ENCODE results near the gene RAPSN. TPM values are rescaled to one million over a fixed set of nuclear protein-coding genes. Genes with fewer than 3 reads are reported as not detected.

RAPSN gene
- total RNA-seq, 6 experiments from 2014 or later: 0.15 to 0.49 (median 0.25) TPM; not detected in 3

- intact Hi-C loops (cut with DNase I): no loop called here
- ATAC-seq (no peak), DNase-seq (no peak)
- peak overlapping the region in 2 of 3 donors; percentile 92 to 94 for H3K27ac ChIP-seq
- H3K36me3 ChIP-seq: no peaks in the 10 kb centered on the region
- 80% methylated on average over 1 of the region's 18 CpGs for WGBS (ENCODE audit: insufficient coverage, low coverage, low lambda C conversion rate, missing lambda C conversion rate)
- no peaks in the 10 kb centered on the region for H3K27me3 ChIP-seq
- H3K4me3 ChIP-seq: no peak overlapping the region
- H3K9me3 ChIP-seq: no peaks in the 10 kb centered on the region
- H3K4me1 ChIP-seq: peaks cover 0 to 39% (median 10%) of the 10 kb centered on the region in 4 donors
- no peak for TF ChIP-seq CTCF (IDR thresholded peaks at IDR 0.05)
- no peak for TF ChIP-seq POLR2A (IDR thresholded peaks at IDR 0.05)
These were observed 10.2 kb downstream of the RAPSN start for GRCh38 chr11:47438721-47439120.

GRCh38 chr11:47437746-47438418 is 11.1 kb downstream of the RAPSN start:
- no peaks in the 10 kb centered on the region for H3K27me3 ChIP-seq
- H3K4me3 ChIP-seq: peak overlapping the region in 1 of 3 donors; percentile 14
- peak; percentile 79 to 95 (median 93) for DNase-seq
- peaks cover 0 to 48% (median 10%) of the 10 kb centered on the region in 4 donors for H3K4me1 ChIP-seq
- ATAC-seq: peak; percentile 80 to 89 (median 82)
- no peak for TF ChIP-seq POLR2A (IDR thresholded peaks at IDR 0.05)
- TF ChIP-seq CTCF (IDR thresholded peaks at IDR 0.05): no peak
- WGBS (ENCODE audit: insufficient coverage, low coverage, low lambda C conversion rate, missing lambda C conversion rate): 50% methylated on average over 6 of the region's 16 CpGs
- intact Hi-C loops (cut with DNase I): no loop called here
- H3K27ac ChIP-seq: peak overlapping the region in 2 of 3 donors; percentile 92 to 94
- H3K36me3 ChIP-seq: no peaks in the 10 kb centered on the region
- no peaks in the 10 kb centered on the region for H3K9me3 ChIP-seq

- DNase-seq: no peak
- H3K27ac ChIP-seq: peak overlapping the region in 2 of 3 donors; percentile 92 to 94
- no peaks in the 10 kb centered on the region for H3K27me3 ChIP-seq
- no peaks in the 10 kb centered on the region for H3K9me3 ChIP-seq
- no peak for TF ChIP-seq POLR2A (IDR thresholded peaks at IDR 0.05)
- TF ChIP-seq CTCF (IDR thresholded peaks at IDR 0.05): no peak
- peak overlapping the region in 1 of 3 donors; percentile 14 for H3K4me3 ChIP-seq
- 62% methylated on average over 11 of the region's 11 CpGs for WGBS (ENCODE audit: insufficient coverage, low coverage, low lambda C conversion rate, missing lambda C conversion rate)
- H3K4me1 ChIP-seq: peaks cover 0 to 54% (median 11%) of the 10 kb centered on the region in 4 donors
- no peak for ATAC-seq
- intact Hi-C loops (cut with DNase I): no loop called here
- H3K36me3 ChIP-seq: no peaks in the 10 kb centered on the region
These were observed 11.7 kb downstream of the RAPSN start for GRCh38 chr11:47437218-47437745.

GRCh38 chr11:47436726-47437125 is 12.2 kb downstream of the RAPSN start:
- TF ChIP-seq POLR2A (IDR thresholded peaks at IDR 0.05): no peak
- Histone ChIP-seq H3K36me3 (no peaks in the 10 kb centered on the region), H3K9me3 (no peaks in the 10 kb centered on the region), H3K4me3 (no peak overlapping the region), H3K27ac (peak overlapping the region in 2 of 3 donors; percentile 92 to 94), H3K27me3 (no peaks in the 10 kb centered on the region), H3K4me1 (peaks cover 0 to 59% (median 13%) of the 10 kb centered on the region in 4 donors)
- WGBS (ENCODE audit: insufficient coverage, low coverage, low lambda C conversion rate, missing lambda C conversion rate): 91% methylated on average over 3 of the region's 3 CpGs
- ATAC-seq (no peak), DNase-seq (no peak)
- intact Hi-C loops (cut with DNase I): no loop called here

- no peak for DNase-seq
These were observed 13.2 kb downstream of the RAPSN start for GRCh38 chr11:47435687-47436086.

More at GRCh38 chr11:47435687-47436086, 13.2 kb downstream of the RAPSN start:
- 61% methylated on average over 3 of the region's 3 CpGs for WGBS (ENCODE audit: insufficient coverage, low coverage, low lambda C conversion rate, missing lambda C conversion rate)
- intact Hi-C loops (cut with DNase I): no loop called here
- peak in 2 of 4 donors; percentile 3 to 21 for ATAC-seq
- H3K4me1 ChIP-seq: peaks cover 0 to 62% (median 17%) of the 10 kb centered on the region in 4 donors
- TF ChIP-seq CTCF (IDR thresholded peaks at IDR 0.05) (no peak), POLR2A (IDR thresholded peaks at IDR 0.05) (no peak)
- peak overlapping the region in 2 of 3 donors; percentile 7 to 94 for H3K27ac ChIP-seq
- H3K9me3 ChIP-seq: no peaks in the 10 kb centered on the region
- H3K4me3 ChIP-seq: no peak overlapping the region
- no peaks in the 10 kb centered on the region for H3K27me3 ChIP-seq
- H3K36me3 ChIP-seq: no peaks in the 10 kb centered on the region

All from right lobe of liver (tissue), 6 donors.